K562 (cell line): ENCODE results near the gene C2CD2L. TPM values are rescaled to one million over a fixed set of nuclear protein-coding genes. Genes with fewer than 3 reads are reported as not detected.

Experiments used
- ATAC-seq: fragments of 200-7000 bp; cut with Tn5 transposase; 3 replicates; pipeline ENCODE4 v1.9.1; 2020; ENCODE audit warnings: moderate library complexity
- BruUV-seq: library from RNA; stranded (reverse); fragments of 400-500 nt; replicated peaks from 2 replicates; lab custom pipeline; 2021; lab: Mats Ljungman, UMichigan
- CTCF ChIA-PET: fragments of 300-600 bp; formaldehyde crosslinking; extraction: SDS; loops from one replicate; lab custom pipeline; 2021; ENCODE audit warnings: low intra/inter-chr PET ratio; lab: Yijun Ruan, JAX
- POLR2A ChIA-PET: fragments of 300-600, 350-650 bp; sonication (Branson Sonifier 250); formaldehyde crosslinking; extraction: SDS; loops from one replicate; lab custom pipeline; 2021; ENCODE audit warnings: antibody characterized with exemption, inconsistent platforms; lab: Yijun Ruan, JAX
- DNase-seq, 4 experiments: peaks; one replicate each; pipeline versions ENCODE4 v3.0.0 to v3.0.0-alpha.2; 2011 to 2018; ENCODE audit warnings: low spot score in 3 of 4, mixed read lengths in 3 of 4; ENCODE audit errors: extremely low read depth in 1 of 4
- FAIRE-seq: peaks from 2 replicates; lab custom pipeline; 2011; peaks lifted over from hg19 to GRCh38; lab: Jason Lieb, UNC
- H2AFZ ChIP-seq: 2 replicates; pipeline ENCODE4 v1.6.0; 2011; ENCODE audit warnings: low read depth, low read length, control low read depth, inconsistent platforms
- H3K27ac ChIP-seq: fragments of 200-600 bp; 3 replicates; pipeline ENCODE4 v1.8.0; 2011; ENCODE audit warnings: low read depth, mild to moderate bottlenecking, control low read depth, inconsistent platforms, low read length, moderate library complexity, mixed read lengths; ENCODE audit errors: extremely low read depth
- H3K27me3 ChIP-seq, 2 experiments: fragments of 300-600 bp in 1 of 2; 2 replicates in 1 of 2; 3 replicates in 1 of 2; pipeline versions ENCODE4 v1.6.0 to v1.8.0; 2011; ENCODE audit warnings: inconsistent platforms in 2 of 2, low read length in 2 of 2, mild to moderate bottlenecking in 1 of 2, mixed read lengths in 1 of 2, moderate library complexity in 1 of 2; ENCODE audit not compliant: control insufficient read depth in 2 of 2, insufficient read depth in 2 of 2
- H3K36me3 ChIP-seq: fragments of 300-600 bp; 3 replicates; pipeline ENCODE4 v1.8.0; 2011; ENCODE audit warnings: mild to moderate bottlenecking, low read length, inconsistent platforms; ENCODE audit not compliant: control insufficient read depth, insufficient read depth
- H3K4me1 ChIP-seq, 2 experiments: fragments of 200-600 bp in 1 of 2; replicated peaks in 1 of 2; 2 replicates in 1 of 2; 3 replicates in 1 of 2; pipeline versions ENCODE4 v1.5.1 to v1.8.0; 2011; ENCODE audit warnings: inconsistent platforms in 2 of 2, low read length in 2 of 2, mild to moderate bottlenecking in 1 of 2, mixed read lengths in 1 of 2, moderate library complexity in 1 of 2; ENCODE audit not compliant: control insufficient read depth in 2 of 2, insufficient read depth in 2 of 2
- H3K4me2 ChIP-seq: 2 replicates; pipeline ENCODE4 v1.6.1; 2011; ENCODE audit warnings: low read length, control low read depth, inconsistent platforms, mixed read lengths; ENCODE audit not compliant: insufficient read depth
- H3K4me3 ChIP-seq: fragments of 200-600 bp; sonication (generic), shearing (Covaris generic); 2 replicates; pipeline ENCODE4 v1.5.1; 2016; ENCODE audit warnings: control low read depth, inconsistent platforms
- H3K79me2 ChIP-seq: fragments of 200-600 bp; 3 replicates; pipeline ENCODE4 v1.8.0; 2011; ENCODE audit warnings: low read length, inconsistent platforms; ENCODE audit not compliant: control insufficient read depth, insufficient read depth
- H3K9ac ChIP-seq, 2 experiments: 2 replicates each; pipeline versions ENCODE4 v1.6.0 to v1.6.1; 2011; ENCODE audit warnings: low read depth in 2 of 2, low read length in 2 of 2, control low read depth in 1 of 2, inconsistent platforms in 1 of 2, mild to moderate bottlenecking in 1 of 2, mixed read lengths in 1 of 2; ENCODE audit not compliant: insufficient read depth in 1 of 2
- H3K9me1 ChIP-seq: one replicate; pipeline ENCODE4 v1.6.0; 2011; ENCODE audit warnings: inconsistent platforms, mild to moderate bottlenecking, low read length, moderate library complexity; ENCODE audit not compliant: control insufficient read depth, insufficient read depth
- H3K9me3 ChIP-seq: replicated peaks from 2 replicates; pipeline ENCODE4 v1.5.1; 2011; ENCODE audit warnings: low read depth, low read length, inconsistent platforms; ENCODE audit not compliant: control insufficient read depth, insufficient read depth
- H4K20me1 ChIP-seq: replicated peaks from 2 replicates; pipeline ENCODE4 v1.6.1; 2011; ENCODE audit warnings: low read length, inconsistent platforms, mixed read lengths; ENCODE audit not compliant: control insufficient read depth, insufficient read depth
- BCOR ChIP-seq: fragments of 450-650 bp; IDR thresholded peaks from 2 replicates; pipeline ENCODE4 v1.6.1; 2016
- ESRRA ChIP-seq: fragments of 450-650 bp; IDR thresholded peaks from 2 replicates; pipeline ENCODE4 v1.6.1; 2014; ENCODE audit warnings: low read depth, mild to moderate bottlenecking, moderate library complexity, borderline replicate concordance
- ESRRB ChIP-seq: fragments of 250-450 bp; sonication (Bioruptor Pico); IDR thresholded peaks from 2 replicates; pipeline ENCODE4 v1.5.0; 2020; ENCODE audit warnings: mild to moderate bottlenecking, moderate library complexity, borderline replicate concordance
- EZH2 ChIP-seq: IDR thresholded peaks from 2 replicates; pipeline ENCODE4 v1.6.1; 2012; ENCODE audit warnings: low read depth, mild to moderate bottlenecking, inconsistent platforms, low read length, borderline replicate concordance
- HDAC2 ChIP-seq: fragments of 450-650 bp; IDR thresholded peaks from 2 replicates; pipeline ENCODE4 v1.6.1; 2016; ENCODE audit warnings: mild to moderate bottlenecking
- HLTF ChIP-seq: fragments of 450-650 bp; IDR thresholded peaks from 2 replicates; pipeline ENCODE4 v1.6.1; 2016
- HNRNPK ChIP-seq: fragments of 200-400 bp; formaldehyde crosslinking; IDR thresholded peaks from one replicate; pipeline ENCODE4 v1.6.1; 2018; ENCODE audit warnings: mild to moderate bottlenecking, low read depth, low read length; ENCODE audit not compliant: poor library complexity, severe bottlenecking
- ID3 ChIP-seq, 2 experiments: fragments of 250-450 bp in 1 of 2; fragments of 450-650 bp in 1 of 2; sonication (Bioruptor Pico) in 1 of 2; IDR thresholded peaks; 2 replicates each; pipeline versions ENCODE4 v1.6.1 to v1.8.0; 2016 to 2021; ENCODE audit warnings: mild to moderate bottlenecking in 2 of 2, moderate library complexity in 2 of 2, missing compliant biosample characterization in 1 of 2, missing genetic modification characterization in 1 of 2
- MAZ ChIP-seq, 2 experiments: fragments of 450-650 bp in 1 of 2; sonication (generic) in 1 of 2; formaldehyde crosslinking; IDR thresholded peaks in 1 of 2; conservative IDR thresholded peaks in 1 of 2; 2 replicates each; pipeline versions ENCODE4 v1.4.0 to v1.5.0; 2020; ENCODE audit warnings: mild to moderate bottlenecking in 1 of 2, missing genetic modification reagents in 1 of 2
- STAG1 ChIP-seq: sonication (generic); formaldehyde crosslinking; IDR thresholded peaks from 2 replicates; pipeline ENCODE4 v1.5.0; 2020; ENCODE audit warnings: missing genetic modification reagents, borderline replicate concordance
- TAF1 ChIP-seq: IDR thresholded peaks from 2 replicates; pipeline ENCODE4 v1.6.1; 2011; ENCODE audit warnings: mild to moderate bottlenecking, low read length, moderate library complexity; ENCODE audit not compliant: insufficient read depth, control insufficient read depth, severe bottlenecking; ENCODE audit errors: extremely low read depth
- TFAM ChIP-seq: fragments of 250-450 bp; sonication (Bioruptor Pico); conservative IDR thresholded peaks from 2 replicates; pipeline ENCODE4 v1.5.0; 2021; ENCODE audit warnings: mild to moderate bottlenecking, moderate library complexity
- ZNF12 ChIP-seq: sonication (generic); formaldehyde crosslinking; IDR thresholded peaks from 2 replicates; pipeline ENCODE4 v1.4.0; 2020; ENCODE audit warnings: mild to moderate bottlenecking, missing genetic modification reagents
- ZNF512 ChIP-seq: IDR thresholded peaks from 2 replicates; pipeline ENCODE4 v1.6.1; 2016; ENCODE audit warnings: missing genetic modification characterization, missing compliant biosample characterization
- ZNF584 ChIP-seq: fragments of 200-800 bp; sonication (Bioruptor generic); IDR thresholded peaks from 2 replicates; pipeline ENCODE4 v1.6.1; 2016; ENCODE audit warnings: low read depth, mild to moderate bottlenecking, missing genetic modification characterization, missing compliant biosample characterization
- ZNF586 ChIP-seq: fragments of 450-650 bp; formaldehyde crosslinking; conservative IDR thresholded peaks from 2 replicates; pipeline ENCODE4 v1.4.0; 2020; ENCODE audit warnings: mild to moderate bottlenecking, moderate library complexity
- ZNF695 ChIP-seq: fragments of 450-650 bp; formaldehyde crosslinking; IDR thresholded peaks from 2 replicates; pipeline ENCODE4 v1.4.0; 2020; ENCODE audit warnings: mild to moderate bottlenecking, moderate library complexity
- ZNF76 ChIP-seq: fragments of 250-450 bp; sonication (Bioruptor Pico); IDR thresholded peaks from 2 replicates; pipeline ENCODE4 v1.4.0; 2020; ENCODE audit warnings: mild to moderate bottlenecking, moderate library complexity, borderline replicate concordance
- WGBS: fragments of 100-300 bp; shearing (Covaris generic); methylation state at CpG from one replicate; pipeline ENCODE4 v1.1.6; 2016; ENCODE audit warnings: low coverage, mixed read lengths; ENCODE audit not compliant: insufficient coverage; ENCODE audit errors: missing lambda C conversion rate; 5-methylcytosine and 5-hydroxymethylcytosine counted together
- in situ Hi-C: fragments of 300-500 bp; cut with MboI; formaldehyde crosslinking; loops from 4 replicates; pipeline ENCODE4 v1.15.0; 2018; ENCODE audit warnings: inconsistent platforms, mixed read lengths
- intact Hi-C: fragments of 100-400 bp; cut with micrococcal nuclease; formaldehyde crosslinking; loops from 2 replicates; pipeline ENCODE4 v1.14.2; 2022
- polyA plus RNA-seq, 8 experiments: library from polyadenylated mRNA; depleted of rRNA in 4 of 8; stranded (reverse) in 5 of 8; unstranded in 3 of 8; fragments of >200 nt; fragmentation: Nextera tagmentation in 2 of 8; fragmentation: Illumina TruSeq in 1 of 8; extraction: Ambion mirVana in 2 of 8; extraction: Trizol in 1 of 8; gene quantifications; 2 replicates each; pipeline versions ENCODE4 v1.2.1 to v1.2.3, GENCODE V29; 2011 to 2014; ENCODE audit warnings: inconsistent platforms in 1 of 8, missing spikeins in 1 of 8
- total RNA-seq, 7 experiments: library from RNA; depleted of rRNA in 6 of 7; stranded (reverse); fragments of >200 nt in 6 of 7; fragmentation: Illumina TruSeq in 2 of 7; extraction: Trizol in 2 of 7; gene quantifications; 2 replicates each; pipeline versions ENCODE4 v1.2.1 to v1.2.3, GENCODE V29; 2011 to 2021; ENCODE audit warnings: low replicate concordance in 1 of 7

Gene C2CD2L
- total and polyA plus RNA-seq, 9 of the 15 experiments (the other 6 are each of a cell fraction or from before 2014, with no cell fraction given): 0.66 to 41.2 (median 14.8) TPM

GRCh38 chr11:119117004-119117706 is 10.0 kb downstream of the C2CD2L start:
- ChIA-PET CTCF (no interaction called here), POLR2A (interaction anchor here (0.9 to 1.8 kb wide), 2 partner anchors 10 to 22 kb away, joined by 3 to 6 read pairs; partner anchors contain the start of gene C2CD2L)
- no peak for FAIRE-seq
- no peak for ATAC-seq
- in situ Hi-C loops (no loop called here), intact Hi-C loops (no loop called here)
- no peak for DNase-seq
- Histone ChIP-seq H3K4me1 (peaks cover 16 to 17% of the 10 kb centered on the region in 2 experiments), H3K4me2 (no peak overlapping the region), H3K27me3 (no peaks in the 10 kb centered on the region), H3K27ac (no peak overlapping the region), H3K36me3 (peaks cover 63% of the 10 kb centered on the region), H3K9me1 (no peaks in the 10 kb centered on the region), H3K4me3 (no peak overlapping the region), H3K9ac (no peak overlapping the region; a peak in 1 of 4 replicates), H3K9me3 (no peaks in the 10 kb centered on the region), H3K79me2 (peaks cover 12% of the 10 kb centered on the region), H2AFZ (no peak overlapping the region), H4K20me1 (0 out of 2 replicates have a peak, but pooled peaks cover 3% of the 10 kb centered on the region)
- no TSS peak for BruUV-seq
- WGBS: 91% methylated on average over 3 of the region's 3 CpGs
- TF ChIP-seq ZNF76 (CRISPR knock-in tag) (no peak), ZNF12 (no peak), EZH2 (no peak), ZNF512 (tag) (no peak), BCOR (peak; percentile 95), ZNF584 (CRISPR knock-in tag) (no peak), ESRRA (peak; percentile 98), ESRRB (CRISPR knock-in tag) (no peak), ID3 (CRISPR knock-in tag; IDR thresholded peaks at IDR 0.05) (no peak), ID3 (tag; IDR thresholded peaks at IDR 0.05) (no peak), TFAM (CRISPR knock-in tag) (no peak), HNRNPK (no peak), HDAC2 (peak; percentile 81; the same call in 1 of the 2 replicates), ZNF695 (CRISPR knock-in tag) (no peak), MAZ (CRISPR knock-in tag; conservative IDR thresholded peaks at IDR 0.05 in 1 of 2, IDR thresholded peaks at IDR 0.05 in 1 of 2) (no peak), TAF1 (no peak), STAG1 (no peak), ZNF586 (no peak), HLTF (no peak)
